ENCODE results near the gene EMC6. TPM values are rescaled to one million over a fixed set of nuclear protein-coding genes. Genes with fewer than 3 reads are reported as not detected.

Gene EMC6
- total RNA-seq, 1 experiment from 2014 or later, result 38.2 TPM

- BruUV-seq (replicated peaks), result no TSS peak
- CTCF ChIA-PET, result no interaction called here
These were observed 11.0 kb downstream of the EMC6 start for GRCh38 chr17:3679531-3680126.

GRCh38 chr17:3681057-3681456 is 12.4 kb downstream of the EMC6 start:
- no peak for DNase-seq
- no peak for TF ChIP-seq CTCF (IDR thresholded peaks at IDR 0.05; ENCODE audit: unreplicated experiment)
- intact Hi-C loops (cut with micrococcal nuclease; ENCODE audit: unreplicated experiment), result no loop called here
- Mint-ChIP-seq H3K4me1 (ENCODE audit: low read depth, unreplicated experiment) (no peaks in the 10 kb centered on the region), H3K27me3 (ENCODE audit: unreplicated experiment) (no peaks in the 10 kb centered on the region), H3K36me3 (ENCODE audit: insufficient read depth, unreplicated experiment) (peaks cover 3% of the 10 kb centered on the region), H3K4me3 (ENCODE audit: low read depth, unreplicated experiment) (no peak overlapping the region), H3K27ac (ENCODE audit: unreplicated experiment) (no peak overlapping the region), H3K9me3 (ENCODE audit: low read depth, unreplicated experiment) (no peaks in the 10 kb centered on the region)
- no TSS peak for BruUV-seq (replicated peaks)
- CTCF ChIA-PET, result no interaction called here

More at GRCh38 chr17:3679531-3680126, 11.0 kb downstream of the EMC6 start:
- no peak overlapping the region for H3K4me3 Mint-ChIP-seq (ENCODE audit: low read depth, unreplicated experiment)
- no peaks in the 10 kb centered on the region for H3K9me3 Mint-ChIP-seq (ENCODE audit: low read depth, unreplicated experiment)
- TF ChIP-seq CTCF (IDR thresholded peaks at IDR 0.05; ENCODE audit: unreplicated experiment), result no peak
- H3K27me3 Mint-ChIP-seq (ENCODE audit: unreplicated experiment), result no peaks in the 10 kb centered on the region
- DNase-seq, result no peak
- intact Hi-C loops (cut with micrococcal nuclease; ENCODE audit: unreplicated experiment), result no loop called here
- H3K27ac Mint-ChIP-seq (ENCODE audit: unreplicated experiment), result no peak overlapping the region
- no peaks in the 10 kb centered on the region for H3K4me1 Mint-ChIP-seq (ENCODE audit: low read depth, unreplicated experiment)
- peaks cover 3% of the 10 kb centered on the region for H3K36me3 Mint-ChIP-seq (ENCODE audit: insufficient read depth, unreplicated experiment)

GRCh38 chr17:3681565-3681964 is 13.0 kb downstream of the EMC6 start:
- intact Hi-C loops (cut with micrococcal nuclease; ENCODE audit: unreplicated experiment), result no loop called here
- H3K4me1 Mint-ChIP-seq (ENCODE audit: low read depth, unreplicated experiment), result no peaks in the 10 kb centered on the region
- no peak overlapping the region for H3K4me3 Mint-ChIP-seq (ENCODE audit: low read depth, unreplicated experiment)
- H3K27me3 Mint-ChIP-seq (ENCODE audit: unreplicated experiment), result no peaks in the 10 kb centered on the region
- TF ChIP-seq CTCF (IDR thresholded peaks at IDR 0.05; ENCODE audit: unreplicated experiment), result no peak
- H3K36me3 Mint-ChIP-seq (ENCODE audit: insufficient read depth, unreplicated experiment), result peaks cover 3% of the 10 kb centered on the region
- H3K27ac Mint-ChIP-seq (ENCODE audit: unreplicated experiment), result no peak overlapping the region
- no peak for DNase-seq
- no TSS peak for BruUV-seq (replicated peaks)
- CTCF ChIA-PET, result no interaction called here
- no peaks in the 10 kb centered on the region for H3K9me3 Mint-ChIP-seq (ENCODE audit: low read depth, unreplicated experiment)

- CTCF ChIA-PET, result no interaction called here
- Mint-ChIP-seq H3K36me3 (ENCODE audit: insufficient read depth, unreplicated experiment) (peaks cover 3% of the 10 kb centered on the region), H3K27ac (ENCODE audit: unreplicated experiment) (no peak overlapping the region), H3K4me3 (ENCODE audit: low read depth, unreplicated experiment) (no peak overlapping the region), H3K9me3 (ENCODE audit: low read depth, unreplicated experiment) (no peaks in the 10 kb centered on the region), H3K4me1 (ENCODE audit: low read depth, unreplicated experiment) (no peaks in the 10 kb centered on the region), H3K27me3 (ENCODE audit: unreplicated experiment) (no peaks in the 10 kb centered on the region)
- no peak for DNase-seq
- BruUV-seq (replicated peaks), result no TSS peak
- TF ChIP-seq CTCF (IDR thresholded peaks at IDR 0.05; ENCODE audit: unreplicated experiment), result no peak
- intact Hi-C loops (cut with micrococcal nuclease; ENCODE audit: unreplicated experiment), result no loop called here
These were observed 13.4 kb downstream of the EMC6 start for GRCh38 chr17:3682033-3682432.
